Iris pigment epithelial cell (primary cell): ENCODE results near the gene SETD7.

Experiments used
- DNase-seq: peaks from one replicate; pipeline ENCODE4 v3.0.0-alpha.2; 2011; ENCODE audit warnings: low read depth

The SETD7 gene

GRCh38 chr4:139550724-139551429 lies 5.1 kb downstream of the SETD7 start:
- peak; percentile 47 for DNase-seq

DNA sequence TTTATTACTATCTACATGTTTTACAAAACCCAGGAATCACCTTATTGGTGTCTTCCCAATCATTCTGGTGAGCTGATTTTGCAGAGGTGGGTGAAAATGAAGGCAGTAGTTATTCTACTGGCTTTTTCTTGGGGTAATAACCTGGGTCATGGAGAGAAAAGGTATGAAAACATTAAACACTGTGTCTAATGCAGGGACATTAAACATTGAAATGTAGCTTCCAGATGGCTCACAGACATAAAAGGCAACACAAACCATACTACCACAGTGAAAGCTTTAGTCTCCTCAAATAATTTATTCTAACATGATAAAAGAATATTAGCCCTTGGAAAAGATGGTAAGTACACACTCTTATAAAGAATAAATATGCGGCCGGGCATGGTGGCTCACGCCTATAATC lies 8.0 kb downstream of the SETD7 start:
- DNase-seq: no peak

DNA sequence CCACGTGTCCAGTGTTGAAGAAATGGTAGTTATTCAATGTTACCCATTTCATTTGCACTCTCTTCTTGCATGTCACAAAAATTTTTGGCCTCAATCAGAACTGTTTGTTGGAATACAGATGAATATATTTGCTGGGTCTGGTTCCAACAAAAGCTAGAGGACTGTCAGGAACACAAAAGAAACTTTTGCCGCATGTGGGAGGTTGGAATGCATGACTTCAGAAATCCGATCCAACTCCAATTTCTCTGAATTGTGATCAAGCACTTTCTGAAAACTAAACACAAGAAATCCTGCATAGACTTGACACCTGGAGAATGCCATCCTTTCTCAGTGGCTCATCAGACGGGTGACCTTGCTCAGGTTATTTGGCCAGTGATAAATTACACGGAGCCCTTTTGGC lies 15.4 kb downstream of the SETD7 start:
- peak; percentile 36 for DNase-seq

DNA sequence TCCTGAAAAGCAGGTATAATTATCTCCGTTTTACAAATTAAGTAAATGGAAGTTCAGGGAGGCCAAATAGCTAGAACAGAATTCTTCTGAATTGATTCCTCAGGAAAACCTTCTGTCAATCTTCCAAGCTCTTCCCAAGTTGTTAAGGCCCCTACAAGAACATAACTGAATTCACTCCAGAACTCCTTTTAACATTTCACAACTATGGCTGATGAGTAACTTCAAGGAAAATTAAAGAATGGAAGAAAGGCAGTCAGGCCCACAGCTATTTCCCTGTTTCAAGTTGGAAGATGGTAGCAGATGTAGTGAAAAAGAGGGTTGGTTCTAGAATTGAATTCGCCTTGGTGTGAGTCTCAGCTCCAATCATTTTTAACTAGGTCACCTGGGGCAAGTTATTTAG lies 15.9 kb downstream of the SETD7 start:
- peak; percentile 31 for DNase-seq

DNA sequence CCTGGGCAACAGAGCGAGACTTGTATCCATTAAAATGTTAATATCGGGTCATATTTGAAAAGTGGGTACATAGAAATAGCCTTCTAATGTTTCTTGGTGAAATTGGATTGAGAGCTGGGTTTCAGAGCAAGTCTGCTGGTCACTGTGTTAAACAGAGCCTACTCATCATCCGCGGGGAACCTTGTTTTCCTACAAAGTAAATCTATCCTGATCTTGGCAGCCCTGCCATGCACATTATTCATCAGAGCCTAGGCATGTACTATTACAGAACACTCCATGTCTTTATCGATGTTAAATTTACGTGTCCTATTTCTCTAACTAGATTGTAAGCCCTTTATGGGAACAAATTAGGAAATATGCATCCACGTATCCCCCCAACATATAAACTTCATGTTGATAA lies 18.7 kb downstream of the SETD7 start:
- peak; percentile 26 for DNase-seq

DNA sequence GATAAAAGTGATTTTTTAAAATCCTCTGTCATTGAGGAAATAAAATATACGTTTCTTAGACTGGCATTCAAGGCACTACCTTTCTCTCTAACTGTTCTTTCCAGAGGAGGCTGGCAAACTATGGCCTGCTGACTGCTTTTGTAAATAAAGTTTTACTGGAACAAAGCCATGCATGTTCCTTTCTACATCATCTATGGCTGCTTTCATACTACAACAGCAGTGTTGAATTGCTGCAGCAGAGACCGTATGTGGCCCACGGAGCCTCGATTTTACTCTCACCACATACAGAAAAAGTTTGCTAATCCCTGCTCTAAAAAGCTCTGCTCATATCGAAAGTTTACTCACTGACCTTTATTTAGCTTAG lies 20.2 kb downstream of the SETD7 start:
- DNase-seq: no peak

DNA sequence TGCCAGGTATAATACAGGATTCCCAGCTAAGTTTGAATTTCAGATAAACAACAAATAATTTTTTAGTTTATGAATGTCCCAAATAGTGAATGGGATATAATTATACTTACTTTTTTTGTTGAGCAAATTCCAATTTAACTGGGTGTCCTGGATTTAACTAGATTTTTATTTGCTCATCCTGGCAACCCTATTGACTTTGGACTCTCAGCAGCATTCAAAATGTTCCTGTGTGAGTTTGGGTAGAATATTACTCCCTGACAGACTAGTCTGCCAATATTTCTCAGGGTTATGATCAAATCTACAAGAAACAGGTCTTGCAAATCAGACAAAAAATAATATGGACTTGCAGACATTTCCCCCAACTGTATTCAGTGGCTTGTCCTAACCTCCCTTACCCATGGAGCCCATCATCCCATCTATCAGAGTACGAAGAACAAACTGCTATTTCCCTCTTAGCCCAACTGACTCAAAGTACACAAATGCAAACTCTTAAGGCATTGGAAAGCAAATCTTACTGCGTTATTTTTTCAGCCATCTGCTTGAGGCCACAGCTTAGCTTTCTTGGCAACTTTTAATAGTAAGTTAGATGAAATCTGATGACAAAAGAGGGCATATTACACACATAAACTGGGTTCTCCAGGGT lies 20.7 kb downstream of the SETD7 start:
- DNase-seq: no peak

GRCh38 chr4:139534287-139534950 lies 21.6 kb downstream of the SETD7 start:
- no peak for DNase-seq

DNA sequence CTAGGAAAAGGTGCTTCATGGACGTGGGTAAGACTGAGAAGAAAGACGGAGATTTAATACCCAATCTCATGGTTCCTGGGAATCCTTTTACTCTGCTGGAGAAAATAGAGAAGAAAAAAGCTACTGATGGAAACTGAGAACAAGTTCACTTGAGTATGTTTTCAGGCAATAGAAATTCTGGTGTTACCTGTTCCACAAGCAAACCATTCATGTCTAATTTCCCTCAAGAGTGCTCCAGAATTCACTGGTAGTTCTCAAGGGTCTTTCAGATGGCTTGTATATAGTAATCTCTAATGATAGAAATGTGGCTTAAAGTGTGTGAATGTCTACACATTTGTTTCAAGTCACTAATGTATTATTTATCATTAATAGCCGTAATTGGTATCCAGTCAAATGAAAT lies 22.5 kb downstream of the SETD7 start:
- no peak for DNase-seq

- no peak for DNase-seq
Measured at GRCh38 chr4:139532947-139533346, 23.1 kb downstream of the SETD7 start.

DNA sequence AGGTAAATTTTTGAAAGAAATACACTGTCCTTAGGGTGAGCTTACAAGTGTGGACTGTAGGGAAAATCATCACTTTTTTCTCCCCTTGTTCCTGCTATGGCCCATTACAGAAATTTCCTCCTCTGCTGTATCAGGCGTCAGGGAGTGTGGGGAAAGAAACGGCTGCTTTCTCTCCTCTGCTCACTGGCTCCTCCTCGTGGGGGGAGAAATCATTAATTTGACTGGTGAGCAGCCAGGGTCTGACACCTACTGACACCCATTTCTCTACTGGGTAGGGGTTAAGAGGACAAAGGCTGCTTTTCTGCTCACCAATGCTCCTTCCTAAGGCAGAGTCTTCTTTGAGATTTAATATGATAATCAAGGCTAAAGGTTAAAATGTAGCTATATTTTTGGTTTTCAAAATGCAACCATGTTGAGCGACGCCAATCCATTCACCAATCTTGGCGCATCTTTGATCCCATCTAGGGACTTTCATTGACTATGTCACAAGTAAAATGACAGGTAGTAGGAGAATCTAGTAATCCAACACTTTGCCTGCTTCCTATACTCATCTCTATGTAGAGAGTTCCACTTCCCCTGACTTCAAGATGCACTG lies 25.1 kb downstream of the SETD7 start:
- DNase-seq: peak; percentile 35

GRCh38 chr4:139528377-139529005 lies 27.5 kb downstream of the SETD7 start:
- peak; percentile 97 for DNase-seq

- no peak for DNase-seq
Measured at GRCh38 chr4:139526928-139527327, 29.1 kb downstream of the SETD7 start.

DNA sequence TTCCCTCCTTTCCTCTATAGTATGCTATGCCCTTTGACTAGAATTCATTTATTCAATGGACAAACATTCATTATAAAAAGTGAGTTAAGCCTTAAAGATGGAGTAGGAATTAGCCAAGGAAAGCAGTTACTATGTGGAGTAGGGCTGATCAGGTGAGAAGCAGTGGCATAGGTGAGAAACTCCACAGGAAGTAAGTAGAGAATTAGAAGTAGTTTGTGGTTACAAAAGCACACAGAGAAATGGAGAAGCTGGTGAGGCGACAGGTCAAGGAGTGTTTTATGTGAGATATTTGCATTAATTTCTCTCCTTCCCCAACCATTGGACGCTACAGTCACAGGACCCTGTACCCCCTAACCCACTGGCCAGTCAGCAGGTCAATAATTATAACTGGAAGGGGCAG lies 30.6 kb downstream of the SETD7 start:
- no peak for DNase-seq

GRCh38 chr4:139524062-139524631 lies 31.9 kb downstream of the SETD7 start:
- no peak for DNase-seq

DNA sequence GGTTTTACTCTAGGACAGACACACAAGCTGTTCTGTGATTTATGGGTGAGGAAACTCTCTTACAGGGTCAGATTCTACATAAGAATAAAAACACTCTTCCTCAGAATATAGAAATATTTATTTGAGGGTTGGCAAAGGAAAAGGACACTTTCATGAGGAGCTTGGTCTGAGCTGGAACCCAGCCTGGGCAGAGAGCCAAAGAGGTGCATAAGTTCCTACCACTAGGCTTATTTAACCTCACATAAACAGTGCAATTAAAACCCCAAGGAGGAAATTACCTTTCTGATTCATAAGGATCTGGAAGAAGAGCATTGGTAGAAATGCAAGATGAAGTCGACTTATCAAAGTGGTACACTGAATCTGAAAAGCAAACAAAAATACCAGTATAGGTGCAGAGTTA lies 32.9 kb downstream of the SETD7 start:
- peak; percentile 60 for DNase-seq

DNA sequence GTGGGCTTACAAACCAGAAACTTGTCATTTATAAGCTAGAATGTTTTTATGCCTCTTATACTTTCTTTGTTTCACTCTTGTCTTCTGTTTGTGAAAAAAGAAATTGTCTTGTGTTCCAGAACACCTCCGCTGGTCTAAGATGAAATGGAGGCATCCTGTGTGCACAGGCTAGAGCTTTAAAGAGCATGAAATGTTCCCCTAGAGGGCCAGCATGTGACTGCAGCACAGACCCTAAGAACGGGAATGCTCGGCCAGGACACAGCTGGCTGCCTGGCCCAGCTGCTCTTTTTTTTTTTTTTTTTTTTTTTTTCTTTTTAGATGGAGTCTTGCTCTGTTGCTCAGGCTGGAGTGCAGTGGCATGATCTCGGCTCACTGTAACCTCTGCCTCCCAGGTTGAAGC lies 33.6 kb downstream of the SETD7 start:
- no peak for DNase-seq

GRCh38 chr4:139521754-139522401 lies 34.1 kb downstream of the SETD7 start:
- no peak for DNase-seq

DNA sequence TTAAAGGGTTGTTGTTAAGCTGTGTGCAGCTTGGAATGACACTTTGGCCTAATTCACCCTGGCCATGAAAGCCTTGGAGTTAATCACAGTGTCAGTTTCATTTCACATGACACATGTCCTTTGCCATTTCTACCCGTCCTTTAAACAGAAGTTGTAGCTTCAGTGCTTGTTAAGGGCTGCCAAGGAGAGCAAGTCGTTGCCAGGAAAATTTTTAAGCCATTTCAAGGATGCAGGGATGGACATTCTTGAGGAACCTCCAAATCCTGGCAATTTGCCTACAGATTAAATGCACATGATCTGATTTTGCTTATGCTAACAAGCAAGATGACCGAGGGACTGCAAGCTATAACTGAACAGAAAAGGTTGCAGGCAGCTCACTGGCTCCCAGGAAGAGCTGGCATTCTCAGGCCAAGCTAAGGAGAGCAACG lies 40.5 kb downstream of the SETD7 start:
- DNase-seq: no peak

DNA sequence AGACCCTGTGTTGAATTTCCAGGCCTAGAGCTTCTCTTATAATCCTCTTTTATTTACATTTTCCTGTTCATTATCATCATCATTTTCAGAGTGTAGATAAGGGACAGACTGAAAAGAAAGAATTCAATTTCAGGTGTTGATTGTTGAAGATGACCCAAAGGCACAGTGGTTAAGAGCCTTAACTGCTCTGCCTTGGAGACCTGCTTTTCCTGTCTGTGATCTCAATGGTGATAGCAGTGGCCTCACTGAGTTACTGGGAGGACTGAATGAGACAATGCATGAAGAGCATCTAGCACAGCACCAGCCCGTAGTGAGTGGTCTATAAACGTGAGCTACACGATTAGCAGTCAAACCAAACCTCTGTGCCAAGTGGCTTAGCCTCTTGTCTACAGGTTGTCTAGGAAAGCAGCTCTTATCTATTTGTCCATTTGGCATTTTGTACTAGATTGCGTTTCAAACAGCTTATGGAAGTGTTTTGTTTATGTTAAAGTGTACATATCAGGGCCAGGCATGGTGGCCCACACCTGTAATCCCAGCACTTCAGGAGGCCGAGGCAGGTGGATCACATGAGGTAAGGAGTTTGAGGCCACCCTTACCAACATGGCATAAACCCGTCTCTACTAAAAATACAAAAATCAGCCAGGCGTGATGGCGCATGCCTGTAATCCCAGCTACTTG lies 41.5 kb downstream of the SETD7 start:
- DNase-seq: no peak

GRCh38 chr4:139511320-139511719 lies 44.7 kb downstream of the SETD7 start:
- DNase-seq: no peak
